Prostate gland (tissue), 2 donors: ENCODE results near the gene CELF4.

ENCODE experiments used
- POLR2A ChIP-seq: fragments of 450-650 bp; IDR thresholded peaks from one replicate; pipeline ENCODE4 v1.6.1; 2016; ENCODE audit warnings: antibody characterized with exemption, mild to moderate bottlenecking
- TF ChIP-seq, protein P1 (sequence below), 4 experiments: fragments of 200-600 bp in 2 of 4; fragments of 450-650 bp in 2 of 4; sonication (generic) in 2 of 4; IDR thresholded peaks; 1 replicate in 3 of 4; 2 replicates in 1 of 4; pipeline ENCODE4 v1.5.1; 2016 to 2019; ENCODE audit warnings: antibody characterized with exemption in 4 of 4, mild to moderate bottlenecking in 2 of 4, moderate library complexity in 2 of 4

DNA sequence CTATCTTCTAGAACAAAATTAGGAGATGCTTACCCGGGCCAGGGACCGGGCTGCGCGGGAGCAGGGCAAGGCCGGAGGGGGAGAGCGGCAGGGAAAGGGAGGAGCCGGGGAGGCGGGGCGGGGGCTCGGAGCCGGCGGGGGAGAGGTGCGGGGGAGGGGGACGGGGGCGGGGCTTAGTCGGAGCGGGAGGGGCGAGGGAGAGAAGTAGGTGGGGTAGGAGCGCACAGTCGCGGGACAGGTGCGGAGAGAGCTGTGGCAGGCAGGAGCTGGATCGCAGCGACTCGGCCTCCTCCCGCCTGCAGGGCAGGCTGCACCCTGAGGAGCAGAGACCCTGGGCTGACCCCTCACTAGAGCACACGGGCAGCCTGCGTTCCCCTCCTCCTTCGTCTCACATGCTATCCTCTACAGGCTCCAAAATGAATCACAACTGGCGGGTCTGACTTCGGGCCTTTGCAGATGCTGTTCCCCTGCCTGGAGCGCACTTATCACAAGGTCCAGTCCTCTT, 290.3 kb downstream of the CELF4 start:
- TF ChIP-seq, protein P1, sequence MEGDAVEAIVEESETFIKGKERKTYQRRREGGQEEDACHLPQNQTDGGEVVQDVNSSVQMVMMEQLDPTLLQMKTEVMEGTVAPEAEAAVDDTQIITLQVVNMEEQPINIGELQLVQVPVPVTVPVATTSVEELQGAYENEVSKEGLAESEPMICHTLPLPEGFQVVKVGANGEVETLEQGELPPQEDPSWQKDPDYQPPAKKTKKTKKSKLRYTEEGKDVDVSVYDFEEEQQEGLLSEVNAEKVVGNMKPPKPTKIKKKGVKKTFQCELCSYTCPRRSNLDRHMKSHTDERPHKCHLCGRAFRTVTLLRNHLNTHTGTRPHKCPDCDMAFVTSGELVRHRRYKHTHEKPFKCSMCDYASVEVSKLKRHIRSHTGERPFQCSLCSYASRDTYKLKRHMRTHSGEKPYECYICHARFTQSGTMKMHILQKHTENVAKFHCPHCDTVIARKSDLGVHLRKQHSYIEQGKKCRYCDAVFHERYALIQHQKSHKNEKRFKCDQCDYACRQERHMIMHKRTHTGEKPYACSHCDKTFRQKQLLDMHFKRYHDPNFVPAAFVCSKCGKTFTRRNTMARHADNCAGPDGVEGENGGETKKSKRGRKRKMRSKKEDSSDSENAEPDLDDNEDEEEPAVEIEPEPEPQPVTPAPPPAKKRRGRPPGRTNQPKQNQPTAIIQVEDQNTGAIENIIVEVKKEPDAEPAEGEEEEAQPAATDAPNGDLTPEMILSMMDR (IDR thresholded peaks at IDR 0.05): no peak
- no peak for TF ChIP-seq POLR2A
